Measurements from ENCODE around the gene CLEC4G. TPM values are rescaled to one million over a fixed set of nuclear protein-coding genes. Genes with fewer than 3 reads are reported as not detected.

The CLEC4G gene
- polyA plus RNA-seq, 1 donor from 2014 or later: not detected

GRCh38 chr19:7762719-7763293, 30.9 kb upstream of the CLEC4G start, which contains the start of gene CLEC4M:
Gene CLEC4M (plus strand): TSS chr19:7763243. CDS start chr19:7763267, 24 bp downstream.
- Histone ChIP-seq H3K79me2 (replicated peaks; ENCODE audit: insufficient read depth, low read length) (no peaks in the 10 kb centered on the region), H3K9me3 (ENCODE audit: low read length) (peaks cover 2% of the 10 kb centered on the region), H3K36me3 (ENCODE audit: insufficient read depth, low read length) (no peaks in the 10 kb centered on the region), H3K4me3 (ENCODE audit: low read length) (no peak within 1 kb of the TSS), H3F3A (ENCODE audit: insufficient read depth, low read length, poor library complexity, severe bottlenecking) (no peaks in the 10 kb centered on the region), H3K27ac (ENCODE audit: low read length) (no peak within 1 kb of the TSS), H3K27me3 (ENCODE audit: insufficient read depth, low read depth, low read length) (no peaks in the 10 kb centered on the region), H3K9ac (ENCODE audit: low read length) (no peak within 1 kb of the TSS), H2AFZ (ENCODE audit: low read depth, low read length) (no peak within 1 kb of the TSS), H3K9me2 (ENCODE audit: insufficient read depth, low read length) (no peaks in the 10 kb centered on the region), H3K4me2 (ENCODE audit: low read length) (no peak within 1 kb of the TSS), H4K20me1 (ENCODE audit: insufficient read depth) (no peaks in the 10 kb centered on the region)
- TF ChIP-seq EP300 (conservative IDR thresholded peaks at IDR 0.05; ENCODE audit: poor library complexity, severe bottlenecking): no peak
- no peak for TF ChIP-seq SMC3 (conservative IDR thresholded peaks at IDR 0.05; ENCODE audit: poor library complexity)
- TF ChIP-seq RAD21 (conservative IDR thresholded peaks at IDR 0.05): no peak
- TF ChIP-seq EZH2 (IDR thresholded peaks at IDR 0.05; ENCODE audit: borderline replicate concordance, insufficient read depth, low read length, poor library complexity, severe bottlenecking): no peak
- no peak for TF ChIP-seq REST (IDR thresholded peaks at IDR 0.05; ENCODE audit: borderline replicate concordance)
- TF ChIP-seq POLR2AphosphoS5 (IDR thresholded peaks at IDR 0.05): no peak
- no peak for TF ChIP-seq CTCF (IDR thresholded peaks at IDR 0.05; ENCODE audit: poor library complexity, severe bottlenecking)
- no peak for TF ChIP-seq MXI1 (conservative IDR thresholded peaks at IDR 0.05; ENCODE audit: poor library complexity, severe bottlenecking)
- TF ChIP-seq TAF1 (IDR thresholded peaks at IDR 0.05; ENCODE audit: low read depth): no peak

GRCh38 chr19:7759156-7759555, 27.2 kb upstream of the CLEC4G start:
- Histone ChIP-seq H3K79me2 (replicated peaks; ENCODE audit: insufficient read depth, low read length) (no peaks in the 10 kb centered on the region), H3K4me2 (ENCODE audit: low read length) (no peak overlapping the region), H3K9me2 (ENCODE audit: insufficient read depth, low read length) (no peaks in the 10 kb centered on the region), H3K9ac (ENCODE audit: low read length) (no peak overlapping the region), H3F3A (ENCODE audit: insufficient read depth, low read length, poor library complexity, severe bottlenecking) (no peaks in the 10 kb centered on the region), H3K27ac (ENCODE audit: low read length) (no peak overlapping the region), H3K36me3 (ENCODE audit: insufficient read depth, low read length) (no peaks in the 10 kb centered on the region), H3K27me3 (ENCODE audit: insufficient read depth, low read depth, low read length) (no peaks in the 10 kb centered on the region), H2AFZ (ENCODE audit: low read depth, low read length) (no peak overlapping the region), H3K9me3 (ENCODE audit: low read length) (peaks cover 2% of the 10 kb centered on the region), H3K4me3 (ENCODE audit: low read length) (no peak overlapping the region), H4K20me1 (ENCODE audit: insufficient read depth) (no peaks in the 10 kb centered on the region)
- TF ChIP-seq MXI1 (conservative IDR thresholded peaks at IDR 0.05; ENCODE audit: poor library complexity, severe bottlenecking) (no peak), RAD21 (conservative IDR thresholded peaks at IDR 0.05) (no peak), EZH2 (IDR thresholded peaks at IDR 0.05; ENCODE audit: borderline replicate concordance, insufficient read depth, low read length, poor library complexity, severe bottlenecking) (no peak), POLR2AphosphoS5 (IDR thresholded peaks at IDR 0.05) (no peak)

Data from neural cell (in vitro differentiated cells).